HG03103 (cell line): Measurements from ENCODE around the gene SLIT2.

ENCODE experiments used
- ATAC-seq: cut with Tn5 transposase; IDR thresholded peaks from one replicate; pipeline ENCODE4 v1.9.1; 2021; ENCODE audit warnings: low read depth; ENCODE audit not compliant: unreplicated experiment

The SLIT2 gene

DNA sequence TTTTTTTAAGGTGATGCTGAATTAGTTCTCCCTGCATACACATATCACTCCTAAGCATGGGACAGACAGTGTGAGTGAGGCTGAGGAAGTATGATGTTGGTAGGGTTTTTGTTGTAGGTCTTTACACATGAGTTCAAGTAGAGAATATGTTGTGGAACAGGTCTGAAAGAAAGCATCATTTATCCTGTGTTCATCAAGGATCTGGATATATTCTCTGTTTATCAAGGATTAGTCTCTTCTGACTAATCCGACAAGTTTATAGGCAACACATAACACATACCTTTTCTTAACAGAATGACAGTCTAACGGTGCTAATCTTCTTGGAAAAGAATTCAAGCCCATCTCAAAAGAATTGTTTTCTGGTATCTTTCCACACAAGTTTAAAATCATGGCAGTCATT is 10.5 kb downstream of the SLIT2 start:
- no peak for ATAC-seq

- ATAC-seq: no peak
These were observed 13.0 kb downstream of the SLIT2 start for GRCh38 chr4:20264688-20265087.

- no peak for ATAC-seq
These were observed 14.0 kb downstream of the SLIT2 start for GRCh38 chr4:20265726-20266125.

DNA sequence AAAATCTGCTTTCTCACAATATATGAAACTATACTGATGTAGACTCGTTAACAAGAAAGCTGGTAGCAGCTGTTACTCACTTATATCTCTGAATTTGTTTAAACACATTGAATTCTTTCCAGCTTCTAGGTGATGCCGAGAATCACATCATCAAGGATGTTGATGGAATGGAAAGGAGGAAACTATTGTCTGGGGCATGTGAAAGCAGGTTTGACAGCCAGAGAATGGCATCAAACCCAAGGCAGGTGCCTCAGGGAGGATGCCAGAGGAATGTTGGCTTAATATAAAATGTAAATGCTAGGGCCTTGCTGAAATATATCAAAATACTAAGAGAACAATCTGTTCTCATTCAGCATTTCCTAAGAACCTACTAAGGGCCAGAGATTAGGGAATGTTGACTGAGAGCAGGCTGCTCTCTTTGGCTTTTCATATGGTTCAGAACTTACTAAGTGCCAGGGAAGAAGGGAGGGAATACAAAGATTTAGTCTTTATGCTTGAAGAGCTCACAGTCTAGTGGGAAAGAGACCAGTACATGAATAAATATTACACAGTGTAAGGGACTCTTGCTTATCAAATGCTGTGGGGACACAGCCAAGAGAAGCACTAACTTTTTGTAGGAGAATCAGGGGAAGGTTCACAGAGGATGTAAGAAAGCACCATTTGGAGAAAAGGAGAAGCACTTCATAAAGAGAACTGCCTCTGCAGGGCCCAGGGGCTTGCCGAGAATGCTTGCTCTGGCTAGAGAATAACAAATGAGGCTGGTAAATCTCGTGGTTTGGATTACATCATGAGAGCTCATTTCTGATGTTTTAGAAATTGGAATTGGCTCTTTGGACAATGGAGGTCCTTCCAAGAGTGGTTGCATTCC is 14.7 kb downstream of the SLIT2 start:
- ATAC-seq: no peak

DNA sequence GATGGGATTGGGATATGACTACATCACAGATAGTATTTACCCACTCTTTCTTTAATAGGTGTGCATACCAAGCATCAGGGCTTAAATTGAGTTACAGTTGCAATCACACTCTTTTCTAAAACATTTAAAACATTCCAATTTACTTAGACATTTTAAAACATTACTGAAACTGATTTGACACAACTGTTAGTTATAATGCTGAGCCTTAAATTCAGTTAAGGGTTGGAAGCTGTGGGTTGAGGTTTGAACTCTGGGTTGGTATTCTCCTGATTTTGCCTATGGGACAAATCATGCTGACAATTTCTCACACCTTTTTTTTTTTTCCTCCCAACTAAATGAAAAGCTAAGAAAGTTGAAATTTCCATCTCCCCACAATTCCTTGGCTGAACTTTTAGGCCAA is 16.3 kb downstream of the SLIT2 start:
- no peak for ATAC-seq

GRCh38 chr4:20269320-20269719 is 17.6 kb downstream of the SLIT2 start:
- ATAC-seq: no peak

DNA sequence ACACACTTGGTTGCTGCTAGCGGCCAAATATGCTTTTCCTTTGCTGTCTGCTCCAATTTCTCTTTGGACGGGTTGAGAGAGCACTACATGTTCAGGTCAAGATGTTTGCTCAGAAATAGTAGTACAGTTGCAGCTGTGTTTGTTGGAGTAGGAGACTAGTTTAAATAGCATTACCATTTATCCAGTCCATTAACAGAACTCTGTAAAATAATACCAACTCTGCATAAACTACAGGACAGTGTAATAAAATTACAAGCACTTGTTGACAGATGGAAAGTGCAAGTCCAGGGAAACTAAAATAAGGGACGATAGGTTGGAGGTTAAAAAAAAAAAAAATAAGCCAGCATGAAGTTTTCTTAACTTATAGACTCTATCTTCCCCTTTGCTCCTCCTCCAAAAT is 20.2 kb downstream of the SLIT2 start:
- no peak for ATAC-seq

DNA sequence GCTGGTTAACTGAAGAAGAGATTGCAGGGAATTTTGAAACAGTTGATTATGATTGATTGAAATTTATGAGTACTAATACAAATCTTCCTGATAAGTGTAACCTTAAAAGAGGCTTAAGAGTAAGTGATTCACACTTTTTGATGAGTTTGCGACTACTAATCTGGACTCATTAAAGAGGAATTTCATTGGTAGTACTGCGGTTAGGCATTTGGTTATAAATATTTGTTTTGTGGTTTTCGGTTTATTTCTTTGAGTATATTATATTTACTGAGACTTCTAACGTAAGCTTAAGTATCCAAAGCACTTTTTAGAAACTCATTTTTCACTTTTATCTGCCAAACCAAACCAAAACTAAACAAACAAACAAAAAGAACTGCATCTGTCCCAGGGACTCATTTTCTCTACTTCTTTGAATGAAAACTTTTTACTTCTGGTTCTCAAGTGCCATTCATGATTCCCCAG is 20.7 kb downstream of the SLIT2 start:
- ATAC-seq: no peak

DNA sequence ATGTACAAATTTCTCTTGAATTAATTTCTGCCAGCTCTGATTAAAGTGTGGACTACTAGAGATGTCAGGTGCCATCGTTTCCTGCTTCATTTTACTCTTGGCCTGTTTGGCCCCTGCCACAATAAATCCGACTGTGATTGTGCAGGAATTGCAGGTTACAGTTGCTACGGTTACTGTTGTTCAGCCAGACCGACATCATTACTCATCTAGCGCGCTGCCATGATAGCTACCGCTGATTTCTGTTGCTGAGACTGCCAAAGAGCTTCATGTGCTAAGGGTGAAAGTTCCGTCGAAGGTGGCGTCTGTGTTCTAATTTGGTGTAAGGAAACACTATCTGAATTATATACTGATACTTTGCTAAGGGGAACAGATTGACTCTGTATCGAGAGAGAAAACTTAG is 22.1 kb downstream of the SLIT2 start:
- ATAC-seq: no peak

GRCh38 chr4:20276848-20277247 is 25.1 kb downstream of the SLIT2 start:
- no peak for ATAC-seq

DNA sequence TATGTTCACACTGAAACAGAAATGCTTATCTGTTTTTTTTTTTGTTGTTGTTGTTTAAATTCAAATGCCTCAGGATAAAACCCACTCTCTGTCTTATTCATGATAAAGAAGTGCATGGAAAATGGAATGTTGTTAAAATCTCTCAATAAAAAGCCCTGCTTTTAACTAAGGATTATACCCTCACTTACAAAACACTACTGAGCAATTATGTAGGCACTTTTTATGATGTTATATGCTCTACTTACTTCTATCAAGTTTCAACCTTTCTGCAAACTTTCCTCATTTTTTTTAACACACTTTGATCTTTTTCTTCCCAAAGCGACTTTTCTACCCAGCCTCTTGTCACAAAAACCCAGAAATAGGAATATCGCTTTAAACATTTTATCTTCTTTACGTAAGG is 26.5 kb downstream of the SLIT2 start:
- ATAC-seq: no peak

DNA sequence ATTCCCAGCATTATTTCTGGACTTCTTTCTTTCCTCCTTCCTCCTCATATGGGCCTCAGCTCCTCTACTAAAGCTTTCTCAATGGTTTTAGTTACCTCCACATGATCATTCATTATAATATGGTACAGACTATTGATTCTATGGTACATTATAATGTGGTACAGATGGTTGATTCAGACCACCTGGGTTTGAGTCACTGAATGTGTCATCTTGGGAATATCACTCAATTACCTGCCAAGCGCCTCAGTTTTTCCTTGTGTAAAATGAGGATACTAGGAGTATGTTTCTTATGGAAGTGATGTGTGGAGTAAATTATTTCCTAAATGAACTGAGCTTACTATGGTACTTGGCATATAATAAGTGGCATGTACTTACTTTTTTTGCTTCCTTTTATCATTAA is 27.7 kb downstream of the SLIT2 start:
- no peak for ATAC-seq

- ATAC-seq: no peak
These were observed 29.7 kb downstream of the SLIT2 start for GRCh38 chr4:20281453-20281852.

DNA sequence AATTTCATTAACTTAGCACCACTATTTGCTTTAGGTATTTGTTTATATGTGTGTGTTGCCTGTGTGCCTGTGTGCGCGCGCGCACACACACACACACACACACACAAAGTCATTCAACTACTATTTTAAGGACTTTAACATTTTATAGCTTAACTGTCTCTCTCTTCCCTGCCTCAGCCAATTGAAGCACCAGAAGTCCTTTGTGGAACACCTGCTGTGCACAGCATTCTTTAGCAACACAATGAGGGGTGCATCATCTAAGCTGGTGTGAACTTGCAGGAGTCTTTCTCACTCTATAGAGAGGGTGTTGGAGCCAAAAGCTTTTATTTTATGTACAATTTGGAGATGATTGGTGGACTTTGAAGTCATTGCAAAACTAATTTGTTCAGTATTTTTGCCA is 31.3 kb downstream of the SLIT2 start:
- no peak for ATAC-seq

GRCh38 chr4:20284990-20285389 is 33.3 kb downstream of the SLIT2 start:
- ATAC-seq: no peak

DNA sequence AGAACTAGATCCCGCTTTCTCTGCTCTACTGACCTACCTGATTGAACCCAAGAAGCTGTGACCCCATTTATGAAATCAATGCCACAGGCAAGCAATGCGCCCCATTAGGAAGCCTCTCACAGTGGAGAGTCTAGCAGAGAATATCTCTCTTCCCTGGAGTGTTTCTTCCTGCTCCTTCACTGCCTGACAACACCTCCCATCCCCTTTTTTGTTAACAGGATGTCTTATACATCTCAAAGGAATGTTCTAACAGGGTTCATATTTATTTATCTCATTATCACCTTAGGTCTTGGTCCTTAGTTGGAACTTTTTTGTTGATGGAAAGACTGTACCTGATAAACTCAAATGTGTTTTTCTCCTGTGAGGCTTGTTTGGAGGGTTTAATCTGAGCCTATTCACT is 35.5 kb downstream of the SLIT2 start:
- no peak for ATAC-seq

- ATAC-seq: no peak
These were observed 36.4 kb downstream of the SLIT2 start for GRCh38 chr4:20288047-20288650.

DNA sequence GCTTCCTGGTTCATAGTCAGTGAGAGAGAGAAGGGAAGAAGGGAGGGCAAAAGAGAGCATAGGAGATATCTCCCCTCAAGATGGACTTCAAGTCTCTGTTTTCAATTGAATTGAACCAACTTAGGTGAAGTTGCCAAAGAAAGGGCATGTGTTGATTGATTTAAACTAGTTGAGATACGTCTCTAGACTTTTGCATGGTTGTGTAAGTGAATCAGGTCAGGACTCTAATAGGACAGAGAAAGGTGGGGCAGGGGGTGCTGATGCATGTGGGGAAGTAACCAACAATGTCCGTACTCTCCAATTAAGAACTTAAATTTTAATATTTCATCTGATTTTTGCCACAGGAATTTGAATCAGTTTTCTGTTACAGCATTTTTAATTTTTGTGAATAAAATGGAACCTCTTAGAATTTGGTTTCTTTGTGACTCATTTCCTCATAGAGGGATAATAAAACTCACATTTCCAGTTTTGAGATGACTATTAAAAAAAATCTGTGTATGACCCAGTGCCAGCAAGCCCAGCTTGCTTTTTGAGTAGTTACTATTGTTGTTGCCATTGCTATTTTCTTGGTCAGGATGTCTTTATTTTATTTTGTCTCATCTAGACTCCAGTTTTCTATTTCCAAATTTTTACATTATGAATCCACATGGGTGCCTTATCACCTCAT is 37.3 kb downstream of the SLIT2 start:
- ATAC-seq: no peak

DNA sequence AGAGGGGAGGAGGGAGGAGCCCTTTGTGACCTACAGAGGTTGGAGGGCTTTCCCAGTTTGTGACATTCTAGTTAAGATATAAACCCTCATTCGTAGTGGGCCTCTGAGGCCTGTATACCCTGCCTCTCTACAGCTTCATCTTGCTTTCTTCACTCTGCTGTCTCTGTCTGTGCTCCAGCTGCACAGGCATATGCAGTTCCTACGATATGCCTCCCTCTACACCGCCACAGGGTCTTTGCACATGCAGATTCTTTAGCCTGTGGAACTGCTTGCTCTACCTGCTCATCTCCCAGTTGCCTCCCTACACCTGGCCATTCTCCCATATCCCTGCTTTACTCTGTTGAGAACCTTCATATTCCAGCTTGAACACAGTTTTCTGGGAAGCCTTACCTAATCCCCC is 38.1 kb downstream of the SLIT2 start:
- ATAC-seq: no peak

- no peak for ATAC-seq
These were observed 41.0 kb downstream of the SLIT2 start for GRCh38 chr4:20292739-20293138.

- ATAC-seq: no peak
These were observed 45.6 kb downstream of the SLIT2 start for GRCh38 chr4:20297261-20297660.

DNA sequence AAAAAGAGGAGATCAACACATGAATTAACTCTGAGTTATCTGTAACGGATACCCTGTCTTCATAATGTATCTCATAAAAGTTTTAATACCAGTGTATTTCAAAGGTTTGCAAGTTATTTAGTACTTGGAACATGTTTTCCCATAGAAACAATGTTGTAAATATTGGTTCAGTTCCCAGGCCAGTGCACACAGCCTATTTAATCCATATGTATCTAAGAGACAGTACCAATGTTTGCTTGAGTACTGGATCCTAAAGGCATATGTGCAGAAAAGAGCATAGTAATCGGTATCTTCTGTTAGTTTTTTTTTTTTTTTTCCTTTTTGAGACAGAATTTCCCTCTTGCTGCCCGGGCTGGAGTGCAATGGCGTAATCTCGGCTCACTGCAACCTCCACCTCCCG is 46.1 kb downstream of the SLIT2 start:
- ATAC-seq: no peak
